ENCODE results near the gene NCOA3. TPM values are rescaled to one million over a fixed set of nuclear protein-coding genes. Genes with fewer than 3 reads are reported as not detected.

NCOA3 gene
- total and polyA plus RNA-seq, 10 of the 15 experiments (the other 5 are each of a cell fraction or from before 2014, with no cell fraction given): 16.9 to 96.2 (median 73.6) TPM

- TF ChIP-seq MTA3 (IDR thresholded peaks at IDR 0.05; ENCODE audit: borderline replicate concordance, low read length) (no peak), ZZZ3 (IDR thresholded peaks at IDR 0.05; ENCODE audit: control insufficient read depth, insufficient read length, low read depth) (no peak), NFXL1 (IDR thresholded peaks at IDR 0.05; ENCODE audit: borderline replicate concordance) (peak; percentile 74), YY1 (IDR thresholded peaks at IDR 0.05; ENCODE audit: low read depth, low read length) (no peak), SKIL (IDR thresholded peaks at IDR 0.05; ENCODE audit: low read depth, poor library complexity, severe bottlenecking) (peak; percentile 43), CUX1 (IDR thresholded peaks at IDR 0.05; ENCODE audit: insufficient replicate concordance, low read depth, low read length) (no peak), POLR2A (IDR thresholded peaks at IDR 0.05; ENCODE audit: low read depth, low read length) (no peak), SMC3 (IDR thresholded peaks at IDR 0.05; ENCODE audit: borderline replicate concordance, low read length) (no peak), MEF2A (IDR thresholded peaks at IDR 0.05; ENCODE audit: insufficient read depth, low read depth, low read length) (peak; percentile 65; the same call in 1 of the 2 replicates), PRDM15 (CRISPR knock-in tag; IDR thresholded peaks at IDR 0.05) (no peak), BACH1 (IDR thresholded peaks at IDR 0.05; ENCODE audit: borderline replicate concordance) (no peak), ZNF24 (IDR thresholded peaks at IDR 0.05) (0 out of 2 replicates have a peak, but pooled peaks have one; percentile 4), NR2C1 (IDR thresholded peaks at IDR 0.05) (no peak), POLR2AphosphoS5 (IDR thresholded peaks at IDR 0.05; ENCODE audit: low read length) (no peak), EGR1 (IDR thresholded peaks at IDR 0.05; ENCODE audit: borderline replicate concordance in 1 of 2, low read depth in 2 of 2, low read length in 2 of 2) (no peak), CHD1 (IDR thresholded peaks at IDR 0.05; ENCODE audit: low read depth, low read length) (no peak), RAD21 (IDR thresholded peaks at IDR 0.05; ENCODE audit: insufficient read depth, low read depth, low read length) (no peak), WRNIP1 (IDR thresholded peaks at IDR 0.05; ENCODE audit: borderline replicate concordance, low read depth, low read length) (no peak)
Observed at GRCh38 chr20:47489448-47489872, 12.2 kb upstream of the NCOA3 start (continued).

All from GM12878 (cell line).